Subcutaneous adipose tissue (tissue), 4 donors: ENCODE results near the gene ZNF541. TPM values are rescaled to one million over a fixed set of nuclear protein-coding genes. Genes with fewer than 3 reads are reported as not detected.

Experiments
- CTCF ChIP-seq: fragments of 450-650 bp; IDR thresholded peaks from one replicate; pipeline ENCODE4 v1.5.1; 2016; ENCODE audit warnings: low read depth, mild to moderate bottlenecking, control low read depth, antibody characterized with exemption, moderate library complexity
- total RNA-seq, 4 donors: library from RNA; depleted of rRNA; stranded (reverse); fragments of >200 nt; gene quantifications; one replicate each; pipeline ENCODE4 v1.1.0, GENCODE V29; 2016

ZNF541 gene
- total RNA-seq: 1 to 10 TPM in 1 of 4 donors, under 1 TPM in 1, not detected in 2; 0.44 to 2.3 TPM

- no peak for TF ChIP-seq CTCF
Observed at GRCh38 chr19:47573071-47574026, at the start of gene ZNF541. ZNF541 (minus strand) TSS chr19:47573148; CDS start chr19:47555856, 17,292 bp downstream.

- TF ChIP-seq CTCF: no peak
Observed at GRCh38 chr19:47619763-47620162, 46.8 kb upstream of the ZNF541 start.

GRCh38 chr19:47618771-47619170, 45.8 kb upstream of the ZNF541 start:
- no peak for TF ChIP-seq CTCF

GRCh38 chr19:47615714-47616113, 42.8 kb upstream of the ZNF541 start:
- no peak for TF ChIP-seq CTCF

GRCh38 chr19:47615230-47615629, 42.3 kb upstream of the ZNF541 start:
- no peak for TF ChIP-seq CTCF

GRCh38 chr19:47614559-47614958, 41.6 kb upstream of the ZNF541 start:
- no peak for TF ChIP-seq CTCF

GRCh38 chr19:47614021-47614295, 41.0 kb upstream of the ZNF541 start:
- no peak for TF ChIP-seq CTCF
